ENCODE measurements around the gene ACVR1.

DNA sequence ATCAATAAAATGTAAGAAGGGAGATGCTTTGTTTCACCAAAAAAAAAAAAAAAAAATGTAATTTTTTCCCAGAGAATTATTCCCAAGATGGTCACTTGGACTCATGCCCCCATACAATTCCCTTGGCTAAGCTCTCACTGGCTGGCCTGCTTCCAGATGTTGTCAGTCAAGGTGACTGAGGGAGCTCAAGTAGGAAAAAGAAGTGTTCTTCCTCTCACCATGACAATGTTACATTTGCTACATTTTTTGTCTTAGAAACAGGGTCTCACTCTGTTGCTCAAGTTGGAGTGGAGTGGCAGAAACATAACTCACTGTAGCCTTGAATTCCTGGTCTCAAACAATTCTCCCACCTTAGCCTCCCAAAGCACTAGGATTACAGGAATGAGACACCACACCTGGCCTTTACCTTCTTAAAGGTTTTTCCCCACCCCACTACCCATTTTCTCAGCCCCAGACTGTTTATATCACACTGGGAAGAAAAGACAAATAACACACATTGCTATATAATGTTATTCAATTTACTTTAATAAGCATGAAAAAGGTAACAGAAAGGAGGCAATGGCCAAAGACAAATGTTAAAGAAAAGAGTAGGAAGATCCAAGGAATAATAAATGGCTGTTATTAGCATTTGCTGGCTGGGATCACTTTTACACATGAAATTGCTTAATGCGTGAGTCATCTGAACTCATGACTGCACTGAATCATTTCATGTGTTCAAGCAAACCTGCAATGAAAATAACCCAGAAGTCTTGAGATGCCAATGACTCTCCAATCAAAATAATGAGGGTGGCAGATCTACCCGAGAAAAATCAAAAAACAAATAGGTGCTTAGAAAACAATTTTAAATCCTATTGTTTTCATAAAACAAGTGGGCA is 45.2 kb downstream of the ACVR1 start:
- TF ChIP-seq, protein P1, sequence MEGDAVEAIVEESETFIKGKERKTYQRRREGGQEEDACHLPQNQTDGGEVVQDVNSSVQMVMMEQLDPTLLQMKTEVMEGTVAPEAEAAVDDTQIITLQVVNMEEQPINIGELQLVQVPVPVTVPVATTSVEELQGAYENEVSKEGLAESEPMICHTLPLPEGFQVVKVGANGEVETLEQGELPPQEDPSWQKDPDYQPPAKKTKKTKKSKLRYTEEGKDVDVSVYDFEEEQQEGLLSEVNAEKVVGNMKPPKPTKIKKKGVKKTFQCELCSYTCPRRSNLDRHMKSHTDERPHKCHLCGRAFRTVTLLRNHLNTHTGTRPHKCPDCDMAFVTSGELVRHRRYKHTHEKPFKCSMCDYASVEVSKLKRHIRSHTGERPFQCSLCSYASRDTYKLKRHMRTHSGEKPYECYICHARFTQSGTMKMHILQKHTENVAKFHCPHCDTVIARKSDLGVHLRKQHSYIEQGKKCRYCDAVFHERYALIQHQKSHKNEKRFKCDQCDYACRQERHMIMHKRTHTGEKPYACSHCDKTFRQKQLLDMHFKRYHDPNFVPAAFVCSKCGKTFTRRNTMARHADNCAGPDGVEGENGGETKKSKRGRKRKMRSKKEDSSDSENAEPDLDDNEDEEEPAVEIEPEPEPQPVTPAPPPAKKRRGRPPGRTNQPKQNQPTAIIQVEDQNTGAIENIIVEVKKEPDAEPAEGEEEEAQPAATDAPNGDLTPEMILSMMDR (conservative IDR thresholded peaks at IDR 0.05 in 1 of 2, IDR thresholded peaks at IDR 0.05 in 1 of 2; ENCODE audit: low read depth in 1 of 2, low read length in 2 of 2): no peak
- no peak for TF ChIP-seq EZH2 (IDR thresholded peaks at IDR 0.05; ENCODE audit: low read length, missing control alignments)
